NOMO-1 treated with DMSO at 0.1 percent for 48 hours (cell line): Measurements from ENCODE around the gene BIRC5.

Experiments
- DNase-seq: peaks from one replicate; lab custom pipeline; 2025; ENCODE audit not compliant: unreplicated experiment; lab: John Stamatoyannopoulos, UW

BIRC5 gene

GRCh38 chr17:78183916-78184315 lies 30.1 kb upstream of the BIRC5 start:
- no peak for DNase-seq

GRCh38 chr17:78184351-78184750 lies 29.7 kb upstream of the BIRC5 start:
- DNase-seq = no peak

GRCh38 chr17:78184868-78185267 lies 29.2 kb upstream of the BIRC5 start:
- no peak for DNase-seq

GRCh38 chr17:78185981-78186691 lies 27.9 kb upstream of the BIRC5 start:
- DNase-seq = peak; percentile 26

GRCh38 chr17:78186692-78187595 lies 27.1 kb upstream of the BIRC5 start, which contains the start of the genes AFMID and TK1:
AFMID (plus strand) TSS chr17:78187362; CDS start chr17:78187371, 9 bp downstream.
TK1 (minus strand) TSS chr17:78187052; CDS start chr17:78186994, 58 bp downstream.
- DNase-seq = peak; percentile 96

- no peak for DNase-seq
Observed at GRCh38 chr17:78196716-78197115, 17.3 kb upstream of the BIRC5 start.

- no peak for DNase-seq
Observed at GRCh38 chr17:78197147-78197832, 16.8 kb upstream of the BIRC5 start.

- DNase-seq = no peak
Observed at GRCh38 chr17:78200451-78200850, 13.6 kb upstream of the BIRC5 start.

- no peak for DNase-seq
Observed at GRCh38 chr17:78202666-78203065, 11.4 kb upstream of the BIRC5 start.

GRCh38 chr17:78204387-78205123 lies 9.5 kb upstream of the BIRC5 start:
- DNase-seq = no peak

GRCh38 chr17:78205124-78205775 lies 8.8 kb upstream of the BIRC5 start:
- no peak for DNase-seq

GRCh38 chr17:78206298-78206697 lies 7.8 kb upstream of the BIRC5 start:
- no peak for DNase-seq

- DNase-seq = no peak
Observed at GRCh38 chr17:78208486-78208885, 5.6 kb upstream of the BIRC5 start.

- DNase-seq = no peak
Observed at GRCh38 chr17:78210111-78210510, 3.9 kb upstream of the BIRC5 start.

GRCh38 chr17:78211032-78211431 lies 3.0 kb upstream of the BIRC5 start:
- no peak for DNase-seq

GRCh38 chr17:78214706-78215061 lies 631 bp downstream of the BIRC5 start:
- DNase-seq = no peak

- no peak for DNase-seq
Observed at GRCh38 chr17:78219396-78220150, 5.5 kb downstream of the BIRC5 start.

- no peak for DNase-seq
Observed at GRCh38 chr17:78223061-78223460, 9.0 kb downstream of the BIRC5 start.

- DNase-seq = no peak
Observed at GRCh38 chr17:78223765-78224164, 9.7 kb downstream of the BIRC5 start.
